T-helper 2 cell treated with Interferon-gamma antibody and Interleukin-4, amounts not matched to agents 100 ng/mL and 5 ng/mL, for 36 hours (primary cell): ENCODE measurements around the gene KIAA2012. TPM values are rescaled to one million over a fixed set of nuclear protein-coding genes. Genes with fewer than 3 reads are reported as not detected.

ENCODE experiments used
- total RNA-seq: library from RNA; stranded (reverse); gene quantifications from 2 replicates; pipeline ENCODE4 v1.2.3, GENCODE V29; 2022

The KIAA2012 gene
- total RNA-seq, 1 donor from 2014 or later = not detected

Other genes starting within 250 kb of the KIAA2012 start
- gene FZD7, start 39.4 kb upstream of the KIAA2012 start, total RNA-seq = 0.23 TPM in 2 replicates
- 99.3 and 100 TPM in 2 replicates for gene SUMO1, start 165.3 kb downstream of the KIAA2012 start, total RNA-seq
- gene NOP58, start 192.5 kb downstream of the KIAA2012 start, total RNA-seq = 129 and 135 TPM in 2 replicates